Neural cell (in vitro differentiated cells): ENCODE measurements around the gene ITPK1. TPM values are rescaled to one million over a fixed set of nuclear protein-coding genes. Genes with fewer than 3 reads are reported as not detected.

Source experiments
- H2AFZ ChIP-seq: fragments of 200-600, 300-800 bp; sonication (generic), shearing (Covaris generic); 2 replicates; pipeline ENCODE4 v1.6.0; 2014; ENCODE audit warnings: low read depth, mild to moderate bottlenecking, antibody characterized with exemption, low read length, moderate library complexity
- H3F3A ChIP-seq: fragments of 200-600 bp; shearing (Covaris generic); 2 replicates; pipeline ENCODE4 v1.6.1; 2016; ENCODE audit warnings: mild to moderate bottlenecking, moderate library complexity, mixed read lengths, antibody characterized with exemption, low read length; ENCODE audit not compliant: insufficient read depth, poor library complexity, severe bottlenecking
- H3K27ac ChIP-seq: fragments of 200-600, 300-800 bp; sonication (generic), shearing (Covaris generic); 2 replicates; pipeline ENCODE4 v1.5.1; 2014; ENCODE audit warnings: mild to moderate bottlenecking, low read length, moderate library complexity
- H3K27me3 ChIP-seq: fragments of 300-800, 200-600 bp; sonication (generic), shearing (Covaris generic); 2 replicates; pipeline ENCODE4 v1.6.0; 2014; ENCODE audit warnings: mild to moderate bottlenecking, low read depth, low read length, moderate library complexity; ENCODE audit not compliant: insufficient read depth
- H3K36me3 ChIP-seq: fragments of 300-800, 200-600 bp; sonication (generic), shearing (Covaris generic); 2 replicates; pipeline ENCODE4 v1.5.1; 2014; ENCODE audit warnings: mild to moderate bottlenecking, antibody characterized with exemption, low read length, moderate library complexity; ENCODE audit not compliant: insufficient read depth
- H3K4me2 ChIP-seq: fragments of 300-800, 200-600 bp; sonication (generic), shearing (Covaris generic); 2 replicates; pipeline ENCODE4 v1.6.0; 2014; ENCODE audit warnings: mild to moderate bottlenecking, low read length
- H3K4me3 ChIP-seq: fragments of 300-800, 200-600 bp; sonication (generic), shearing (Covaris generic); 2 replicates; pipeline ENCODE4 v1.5.1; 2014; ENCODE audit warnings: mild to moderate bottlenecking, low read length, moderate library complexity
- H3K79me2 ChIP-seq: fragments of 200-600 bp; shearing (Covaris generic); replicated peaks from 2 replicates; pipeline ENCODE4 v1.6.0; 2014; ENCODE audit warnings: mild to moderate bottlenecking, low read length, moderate library complexity; ENCODE audit not compliant: insufficient read depth
- H3K9ac ChIP-seq: fragments of 300-800, 200-600 bp; sonication (generic), shearing (Covaris generic); 2 replicates; pipeline ENCODE4 v1.6.1; 2016; ENCODE audit warnings: mild to moderate bottlenecking, low read length, mixed read lengths
- H3K9me2 ChIP-seq: fragments of 200-600 bp; shearing (Covaris generic); 2 replicates; pipeline ENCODE4 v1.6.1; 2016; ENCODE audit warnings: mild to moderate bottlenecking, low read length, mixed read lengths; ENCODE audit not compliant: insufficient read depth
- H3K9me3 ChIP-seq: fragments of 200-600, 300-800 bp; sonication (generic), shearing (Covaris generic); 2 replicates; pipeline ENCODE4 v1.6.1; 2016; ENCODE audit warnings: mild to moderate bottlenecking, mixed run types, low read length, moderate library complexity, mixed read lengths
- H4K20me1 ChIP-seq: fragments of 200-600 bp; shearing (Covaris generic); 2 replicates; pipeline ENCODE4 v1.6.1; 2016; ENCODE audit warnings: mild to moderate bottlenecking, mixed run types; ENCODE audit not compliant: insufficient read depth
- CTCF ChIP-seq: fragments of 450-650 bp; IDR thresholded peaks from 2 replicates; pipeline ENCODE4 v1.5.1; 2014; ENCODE audit warnings: antibody characterized with exemption, mild to moderate bottlenecking, moderate library complexity; ENCODE audit not compliant: poor library complexity, severe bottlenecking
- EP300 ChIP-seq: fragments of 450-650 bp; conservative IDR thresholded peaks from 2 replicates; pipeline ENCODE4 v1.6.1; 2014; ENCODE audit warnings: antibody characterized with exemption, mild to moderate bottlenecking, moderate library complexity; ENCODE audit not compliant: poor library complexity, severe bottlenecking
- EZH2 ChIP-seq: fragments of 200-600, 300-800 bp; shearing (Covaris generic), sonication (generic); IDR thresholded peaks from 2 replicates; pipeline ENCODE4 v1.6.1; 2014; ENCODE audit warnings: antibody characterized with exemption, low read length, borderline replicate concordance, mild to moderate bottlenecking; ENCODE audit not compliant: insufficient read depth, poor library complexity, severe bottlenecking
- MXI1 ChIP-seq: fragments of 450-650 bp; conservative IDR thresholded peaks from 2 replicates; pipeline ENCODE4 v1.6.1; 2014; ENCODE audit warnings: antibody characterized with exemption, mild to moderate bottlenecking; ENCODE audit not compliant: poor library complexity, severe bottlenecking
- POLR2AphosphoS5 ChIP-seq: IDR thresholded peaks from 2 replicates; pipeline ENCODE4 v1.6.1; 2012
- RAD21 ChIP-seq: fragments of 450-650 bp; conservative IDR thresholded peaks from 2 replicates; pipeline ENCODE4 v1.6.1; 2014; ENCODE audit warnings: antibody characterized with exemption, mild to moderate bottlenecking, moderate library complexity
- SMC3 ChIP-seq: fragments of 450-650 bp; conservative IDR thresholded peaks from 2 replicates; pipeline ENCODE4 v1.6.1; 2014; ENCODE audit warnings: antibody characterized with exemption, mild to moderate bottlenecking, moderate library complexity; ENCODE audit not compliant: poor library complexity
- TAF1 ChIP-seq: IDR thresholded peaks from 2 replicates; pipeline ENCODE4 v1.6.1; 2012; ENCODE audit warnings: low read depth
- polyA plus RNA-seq: library from polyadenylated mRNA; depleted of rRNA; stranded (reverse); fragments of >200 nt; gene quantifications from 2 replicates; pipeline ENCODE4 v1.2.3, GENCODE V29; 2014
- TF ChIP-seq, protein P1 (sequence below): IDR thresholded peaks from 2 replicates; pipeline ENCODE4 v1.6.1; 2012; ENCODE audit warnings: borderline replicate concordance

Gene ITPK1
- polyA plus RNA-seq, 1 donor from 2014 or later = 65.0 TPM

GRCh38 chr14:92933481-92933880 is 182.2 kb downstream of the ITPK1 start (continued):
- no peak for TF ChIP-seq EP300

- H2AFZ ChIP-seq = no peak overlapping the region
- H3K36me3 ChIP-seq = no peaks in the 10 kb centered on the region
- H3F3A ChIP-seq = no peaks in the 10 kb centered on the region
- H3K9ac ChIP-seq = no peak overlapping the region
- TF ChIP-seq CTCF (no peak), POLR2AphosphoS5 (no peak), RAD21 (no peak), MXI1 (no peak), EP300 (no peak), TAF1 (no peak), SMC3 (no peak), EZH2 (no peak)
- TF ChIP-seq, protein P1, sequence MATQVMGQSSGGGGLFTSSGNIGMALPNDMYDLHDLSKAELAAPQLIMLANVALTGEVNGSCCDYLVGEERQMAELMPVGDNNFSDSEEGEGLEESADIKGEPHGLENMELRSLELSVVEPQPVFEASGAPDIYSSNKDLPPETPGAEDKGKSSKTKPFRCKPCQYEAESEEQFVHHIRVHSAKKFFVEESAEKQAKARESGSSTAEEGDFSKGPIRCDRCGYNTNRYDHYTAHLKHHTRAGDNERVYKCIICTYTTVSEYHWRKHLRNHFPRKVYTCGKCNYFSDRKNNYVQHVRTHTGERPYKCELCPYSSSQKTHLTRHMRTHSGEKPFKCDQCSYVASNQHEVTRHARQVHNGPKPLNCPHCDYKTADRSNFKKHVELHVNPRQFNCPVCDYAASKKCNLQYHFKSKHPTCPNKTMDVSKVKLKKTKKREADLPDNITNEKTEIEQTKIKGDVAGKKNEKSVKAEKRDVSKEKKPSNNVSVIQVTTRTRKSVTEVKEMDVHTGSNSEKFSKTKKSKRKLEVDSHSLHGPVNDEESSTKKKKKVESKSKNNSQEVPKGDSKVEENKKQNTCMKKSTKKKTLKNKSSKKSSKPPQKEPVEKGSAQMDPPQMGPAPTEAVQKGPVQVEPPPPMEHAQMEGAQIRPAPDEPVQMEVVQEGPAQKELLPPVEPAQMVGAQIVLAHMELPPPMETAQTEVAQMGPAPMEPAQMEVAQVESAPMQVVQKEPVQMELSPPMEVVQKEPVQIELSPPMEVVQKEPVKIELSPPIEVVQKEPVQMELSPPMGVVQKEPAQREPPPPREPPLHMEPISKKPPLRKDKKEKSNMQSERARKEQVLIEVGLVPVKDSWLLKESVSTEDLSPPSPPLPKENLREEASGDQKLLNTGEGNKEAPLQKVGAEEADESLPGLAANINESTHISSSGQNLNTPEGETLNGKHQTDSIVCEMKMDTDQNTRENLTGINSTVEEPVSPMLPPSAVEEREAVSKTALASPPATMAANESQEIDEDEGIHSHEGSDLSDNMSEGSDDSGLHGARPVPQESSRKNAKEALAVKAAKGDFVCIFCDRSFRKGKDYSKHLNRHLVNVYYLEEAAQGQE = no peak
- no peak overlapping the region for H3K4me2 ChIP-seq
- no peaks in the 10 kb centered on the region for H3K9me3 ChIP-seq
- H3K27me3 ChIP-seq = no peaks in the 10 kb centered on the region
- no peak overlapping the region for H3K27ac ChIP-seq
- H4K20me1 ChIP-seq = no peaks in the 10 kb centered on the region
- H3K9me2 ChIP-seq = no peaks in the 10 kb centered on the region
- no peaks in the 10 kb centered on the region for H3K79me2 ChIP-seq
- H3K4me3 ChIP-seq = no peak overlapping the region
These were observed 183.0 kb downstream of the ITPK1 start for GRCh38 chr14:92932448-92933395.

GRCh38 chr14:92931681-92932447 is 183.9 kb downstream of the ITPK1 start:
- no peaks in the 10 kb centered on the region for H3K9me2 ChIP-seq
- no peaks in the 10 kb centered on the region for H3K9me3 ChIP-seq
- H4K20me1 ChIP-seq = no peaks in the 10 kb centered on the region
- H3K36me3 ChIP-seq = no peaks in the 10 kb centered on the region
- no peaks in the 10 kb centered on the region for H3K27me3 ChIP-seq
- H2AFZ ChIP-seq = no peak overlapping the region
- H3K79me2 ChIP-seq = no peaks in the 10 kb centered on the region
- H3K4me2 ChIP-seq = no peak overlapping the region
- H3K4me3 ChIP-seq = no peak overlapping the region
- no peak overlapping the region for H3K27ac ChIP-seq
- TF ChIP-seq SMC3 = no peak
- TF ChIP-seq EP300 = no peak
- TF ChIP-seq, protein P1 = no peak
- no peak for TF ChIP-seq POLR2AphosphoS5
- no peak for TF ChIP-seq CTCF
- no peak for TF ChIP-seq RAD21
- TF ChIP-seq TAF1 = no peak
- no peak for TF ChIP-seq MXI1
- TF ChIP-seq EZH2 = no peak
- H3K9ac ChIP-seq = no peak overlapping the region
- H3F3A ChIP-seq = no peaks in the 10 kb centered on the region
